ENCODE results near the gene GATA6. TPM values are rescaled to one million over a fixed set of nuclear protein-coding genes. Genes with fewer than 3 reads are reported as not detected.

Gene GATA6
- total RNA-seq, 1 experiment from 2014 or later: 3.3 TPM

GRCh38 chr18:22180722-22181121 lies 11.3 kb downstream of the GATA6 start (continued):
- TF ChIP-seq REST (IDR thresholded peaks at IDR 0.05; ENCODE audit: low read depth): no peak
- no peak for TF ChIP-seq CBX3 (IDR thresholded peaks at IDR 0.05; ENCODE audit: low read depth)
- no peak for TF ChIP-seq SIN3A (IDR thresholded peaks at IDR 0.05; ENCODE audit: low read depth)
- no peak for TF ChIP-seq EGR1 (IDR thresholded peaks at IDR 0.05; ENCODE audit: low read depth)
- no peak for TF ChIP-seq TCF7L2 (IDR thresholded peaks at IDR 0.05; ENCODE audit: borderline replicate concordance, extremely low read depth, insufficient read depth, insufficient read length)

- ChIA-PET CTCF (no interaction called here), RAD21 (ENCODE audit: low non-redundant PET in 1 of 2, low total read pairs in 2 of 2, uncharacterized antibody in 2 of 2, unreplicated experiment in 2 of 2) (no interaction called here), POLR2A (no interaction called here)
- ATAC-seq: no peak
- no peak for TF ChIP-seq TCF7L2 (IDR thresholded peaks at IDR 0.05; ENCODE audit: borderline replicate concordance, extremely low read depth, insufficient read depth, insufficient read length)
- no peak for TF ChIP-seq JUND (IDR thresholded peaks at IDR 0.05)
- no peak for TF ChIP-seq REST (IDR thresholded peaks at IDR 0.05; ENCODE audit: low read depth)
- no peak for TF ChIP-seq EGR1 (IDR thresholded peaks at IDR 0.05; ENCODE audit: low read depth)
- TF ChIP-seq EZH2phosphoT487 (IDR thresholded peaks at IDR 0.05; ENCODE audit: borderline replicate concordance): no peak
- TF ChIP-seq CBX3 (IDR thresholded peaks at IDR 0.05; ENCODE audit: low read depth): no peak
- TF ChIP-seq SRF (IDR thresholded peaks at IDR 0.05; ENCODE audit: low read depth): no peak
- no peak for TF ChIP-seq POLR2AphosphoS5 (IDR thresholded peaks at IDR 0.05; ENCODE audit: low read depth, low read length)
- no peak for TF ChIP-seq CEBPB (IDR thresholded peaks at IDR 0.05; ENCODE audit: low read depth)
- no peak for TF ChIP-seq SIN3A (IDR thresholded peaks at IDR 0.05; ENCODE audit: low read depth)
- no peak for DNase-seq (ENCODE audit: low read depth, low spot score)
- H4K20me1 ChIP-seq (ENCODE audit: insufficient read depth): no peaks in the 10 kb centered on the region
- H3K27me3 ChIP-seq (ENCODE audit: insufficient read depth, low read length): no peaks in the 10 kb centered on the region
- no peaks in the 10 kb centered on the region for H3K79me2 ChIP-seq (ENCODE audit: insufficient read depth, low read length)
- no peak overlapping the region for H3K9ac ChIP-seq (ENCODE audit: low read length)
- no peak overlapping the region for H2AFZ ChIP-seq (ENCODE audit: low read depth, low read length, poor library complexity, severe bottlenecking)
- H3K4me1 ChIP-seq (ENCODE audit: control insufficient read depth in 1 of 2, insufficient read depth in 2 of 2, low read length in 2 of 2): peaks cover 0 to 4% of the 10 kb centered on the region in 2 experiments; a peak in 1 of 4 replicates
- peaks cover 0 to 14% of the 10 kb centered on the region in 2 experiments; a peak in 2 of 4 replicates for H3K36me3 ChIP-seq (ENCODE audit: control insufficient read depth in 1 of 2, insufficient read depth in 2 of 2, low read length in 2 of 2)
- H3K4me3 ChIP-seq (replicated peaks in 1 of 2; ENCODE audit: low read depth in 1 of 2, low read length in 2 of 2): no peak overlapping the region
- intact Hi-C loops (cut with micrococcal nuclease): no loop called here
- no peaks in the 10 kb centered on the region for H3K9me2 ChIP-seq (ENCODE audit: insufficient read depth)
- H3K9me3 ChIP-seq (ENCODE audit: control insufficient read depth in 1 of 2, insufficient read depth in 1 of 2, low read depth in 1 of 2, low read length in 2 of 2): no peaks in the 10 kb centered on the region
- H3K27ac ChIP-seq (ENCODE audit: low read depth, low read length): no peak overlapping the region
- H3K4me2 ChIP-seq (ENCODE audit: low read length): no peak overlapping the region
- BruUV-seq (replicated peaks): no TSS peak
These were observed 13.7 kb downstream of the GATA6 start for GRCh38 chr18:22182884-22183697.

Data from HCT116 (cell line).